Measurements from ENCODE around the gene ZFP92.

The ZFP92 gene

GRCh38 chrX:153408221-153408721, 3.0 kb upstream of the ZFP92 start:
- no peak for DNase-seq (ENCODE audit: low read depth)

- DNase-seq (ENCODE audit: low read depth), result no peak
Observed at GRCh38 chrX:153408871-153409351, 2.4 kb upstream of the ZFP92 start.

GRCh38 chrX:153409414-153410101, 1.7 kb upstream of the ZFP92 start:
- no peak for DNase-seq (ENCODE audit: low read depth)

- no peak for DNase-seq (ENCODE audit: low read depth)
Observed at GRCh38 chrX:153410373-153410772, 899 bp upstream of the ZFP92 start.

GRCh38 chrX:153410888-153411254, 401 bp upstream of the ZFP92 start:
- no peak for DNase-seq (ENCODE audit: low read depth)

- DNase-seq (ENCODE audit: low read depth), result no peak
Observed at GRCh38 chrX:153411988-153412574, 809 bp downstream of the ZFP92 start.

GRCh38 chrX:153412746-153413720, 1.8 kb downstream of the ZFP92 start:
- no peak for DNase-seq (ENCODE audit: low read depth)

GRCh38 chrX:153413731-153414130, 2.5 kb downstream of the ZFP92 start:
- DNase-seq (ENCODE audit: low read depth), result no peak

- no peak for DNase-seq (ENCODE audit: low read depth)
Observed at GRCh38 chrX:153414856-153415510, 3.7 kb downstream of the ZFP92 start.

GRCh38 chrX:153416781-153417450, 5.6 kb downstream of the ZFP92 start:
- DNase-seq (ENCODE audit: low read depth), result no peak

GRCh38 chrX:153417637-153418036, 6.4 kb downstream of the ZFP92 start:
- no peak for DNase-seq (ENCODE audit: low read depth)

- DNase-seq (ENCODE audit: low read depth), result no peak
Observed at GRCh38 chrX:153420851-153421599, 9.8 kb downstream of the ZFP92 start.

- DNase-seq (ENCODE audit: low read depth), result no peak
Observed at GRCh38 chrX:153421856-153422255, 10.6 kb downstream of the ZFP92 start.

- no peak for DNase-seq (ENCODE audit: low read depth)
Observed at GRCh38 chrX:153423652-153424051, 12.4 kb downstream of the ZFP92 start.

GRCh38 chrX:153426204-153426603, 14.9 kb downstream of the ZFP92 start:
- DNase-seq (ENCODE audit: low read depth), result no peak

- DNase-seq (ENCODE audit: low read depth), result no peak
Observed at GRCh38 chrX:153430796-153431195, 19.5 kb downstream of the ZFP92 start.

GRCh38 chrX:153433161-153433680, 21.9 kb downstream of the ZFP92 start:
- no peak for DNase-seq (ENCODE audit: low read depth)

GRCh38 chrX:153433781-153434285, 22.6 kb downstream of the ZFP92 start:
- no peak for DNase-seq (ENCODE audit: low read depth)

GRCh38 chrX:153434801-153435200, 23.5 kb downstream of the ZFP92 start:
- DNase-seq (ENCODE audit: low read depth), result no peak

- no peak for DNase-seq (ENCODE audit: low read depth)
Observed at GRCh38 chrX:153435845-153436244, 24.6 kb downstream of the ZFP92 start.

Measured in stimulated activated CD8-positive, alpha-beta memory T cell treated with anti-CD3 and anti-CD28 coated beads, Interleukin-4, amount 100 ng/mL, for 24 hours (primary cell).